ENCODE data around the gene SMPDL3B.
"Not testable (repeated sequence)": the region's sequence is repeated elsewhere in the genome, so short reads cannot be mapped to it uniquely, and the experiment has no call there.

SMPDL3B gene

GRCh38 chr1:27968692-27969091 lies 33.9 kb downstream of the SMPDL3B start:
- no peak for DNase-seq

GRCh38 chr1:27970401-27970800 lies 35.6 kb downstream of the SMPDL3B start:
- peak in 3 of 56 donors; percentile 15 to 21 (median 16) for DNase-seq

DNA sequence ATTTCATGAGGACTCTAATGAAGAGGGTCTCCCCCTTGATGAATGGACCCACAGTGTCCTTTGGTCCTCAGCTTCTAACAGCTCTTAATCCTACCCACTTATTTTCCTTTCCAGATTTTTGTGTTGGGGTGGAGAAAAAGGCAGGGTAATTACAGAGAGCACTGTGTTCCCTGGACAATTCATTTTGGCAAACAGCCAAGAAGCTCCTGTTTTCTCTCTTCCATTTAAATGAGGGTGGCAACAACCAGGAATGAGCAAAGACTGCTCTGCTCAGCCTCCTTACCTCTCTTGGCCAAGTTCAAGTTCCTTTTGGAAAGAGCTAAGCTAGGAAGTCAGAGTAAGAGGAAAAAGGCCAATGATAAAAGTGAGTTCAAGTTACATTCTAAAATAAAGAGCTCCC lies 36.9 kb downstream of the SMPDL3B start:
- DNase-seq, result peak in 4 of 56 donors; percentile 19 to 40 (median 25)

GRCh38 chr1:27972141-27972540 lies 37.3 kb downstream of the SMPDL3B start:
- DNase-seq, result no peak

DNA sequence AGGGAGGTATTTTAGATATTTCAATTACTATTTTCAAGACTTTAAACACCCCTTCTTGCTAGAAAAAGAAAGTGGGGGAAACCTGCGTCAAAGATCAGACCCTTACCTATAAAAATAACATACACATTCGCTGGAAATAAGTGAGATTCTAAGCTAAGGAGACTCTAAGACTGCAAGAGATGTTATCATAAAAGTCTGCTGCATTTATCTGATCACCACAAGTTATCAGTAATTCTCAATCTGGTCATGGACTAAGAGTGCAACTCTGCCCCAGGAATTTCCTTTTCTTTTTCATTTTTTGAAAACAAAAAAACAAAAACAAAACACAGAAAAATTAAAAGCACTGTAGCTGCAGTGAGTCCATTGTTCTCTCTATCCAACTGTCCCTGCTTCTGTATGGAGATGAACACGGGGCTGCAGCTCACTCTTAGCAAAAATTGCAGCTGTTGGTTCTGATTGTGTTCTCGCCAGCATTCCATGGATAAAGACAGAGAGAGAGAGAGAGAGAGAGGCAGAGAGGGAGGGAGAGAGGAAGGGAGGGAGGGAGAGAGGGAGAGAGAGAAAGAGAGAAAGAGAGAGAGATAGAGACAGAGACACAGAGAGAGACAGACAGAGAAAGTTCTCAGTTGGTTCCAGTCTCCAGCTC lies 39.1 kb downstream of the SMPDL3B start:
- DNase-seq, result peak in 9 of 56 donors; percentile 7 to 45 (median 31)

GRCh38 chr1:27974417-27974781 lies 39.6 kb downstream of the SMPDL3B start:
- DNase-seq, result no peak

DNA sequence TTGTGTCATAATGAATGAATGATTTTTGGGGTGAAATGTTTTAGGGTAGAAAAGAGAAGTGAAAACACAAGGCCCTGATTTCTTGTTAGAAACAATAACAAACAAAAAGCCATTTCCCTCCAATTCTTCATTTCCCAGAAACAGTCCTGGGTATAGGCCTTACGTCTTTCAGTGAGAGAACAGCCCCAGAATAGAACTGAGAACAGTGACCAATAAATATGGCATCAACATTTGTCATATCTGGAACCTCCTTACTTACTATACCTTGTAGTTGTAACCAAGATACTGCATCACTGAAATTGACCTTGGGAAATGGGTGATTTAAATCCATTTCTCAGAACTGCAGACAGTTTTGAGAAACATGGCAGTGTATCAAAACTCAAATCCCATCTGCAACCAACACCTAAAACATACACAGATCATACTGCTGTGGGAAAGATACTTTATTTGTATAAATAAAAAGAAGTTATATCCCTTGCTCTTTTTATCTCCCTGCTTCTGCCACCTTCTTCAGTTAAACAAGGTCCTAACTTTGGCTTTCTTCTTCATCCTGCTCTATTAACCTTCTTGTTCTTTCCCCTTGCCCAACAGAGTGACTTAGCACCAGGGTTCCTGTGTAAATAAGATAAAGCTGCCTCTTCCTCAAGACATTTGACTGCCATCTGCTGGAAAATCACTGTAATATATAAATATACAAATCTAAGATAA lies 44.5 kb downstream of the SMPDL3B start:
- no peak for DNase-seq

DNA sequence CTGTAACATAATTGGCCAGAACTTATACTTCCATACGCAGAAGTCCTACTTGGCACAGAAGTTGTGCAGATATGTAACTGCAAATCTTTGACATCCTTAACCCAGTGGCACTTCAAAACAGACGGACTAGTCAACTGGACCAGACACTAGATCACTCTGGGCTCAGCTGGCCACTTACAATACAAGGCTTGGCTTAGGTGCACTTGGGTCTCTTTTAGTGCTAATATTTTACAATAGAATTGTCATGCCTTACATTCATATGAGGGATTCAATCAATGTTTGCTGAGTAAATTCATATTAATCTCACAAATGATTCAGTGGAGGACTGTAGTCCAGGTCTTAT lies 45.0 kb downstream of the SMPDL3B start:
- DNase-seq, result no peak

DNA sequence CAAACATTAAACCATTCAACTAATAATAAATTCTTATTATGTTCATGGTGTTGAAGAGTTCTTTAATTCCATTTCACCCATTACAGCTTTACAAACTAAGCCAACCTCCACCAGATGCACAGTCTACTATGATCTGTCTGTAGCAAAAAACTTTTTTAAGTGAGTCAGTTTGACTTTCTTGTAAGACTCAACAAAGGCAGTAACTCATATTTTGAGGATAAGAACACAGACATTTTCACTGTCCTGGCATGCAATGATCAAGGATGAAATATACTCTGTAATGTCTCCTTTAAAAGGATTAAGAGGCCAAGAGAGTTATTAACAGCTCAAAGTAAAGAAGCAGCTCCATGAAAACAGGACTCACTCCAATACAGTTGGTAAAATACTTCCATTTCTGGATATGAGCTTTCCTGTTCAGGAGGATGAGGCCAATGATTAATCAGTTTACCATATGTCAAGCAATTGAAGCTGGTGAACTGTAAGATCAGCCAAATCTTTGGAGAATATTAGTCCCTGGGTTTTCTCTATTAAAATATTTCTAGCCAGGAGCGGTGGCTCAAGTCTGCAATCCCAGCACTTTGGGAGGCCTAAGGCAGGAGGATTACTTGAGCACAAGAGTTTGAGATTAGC lies 45.5 kb downstream of the SMPDL3B start:
- no peak for DNase-seq

DNA sequence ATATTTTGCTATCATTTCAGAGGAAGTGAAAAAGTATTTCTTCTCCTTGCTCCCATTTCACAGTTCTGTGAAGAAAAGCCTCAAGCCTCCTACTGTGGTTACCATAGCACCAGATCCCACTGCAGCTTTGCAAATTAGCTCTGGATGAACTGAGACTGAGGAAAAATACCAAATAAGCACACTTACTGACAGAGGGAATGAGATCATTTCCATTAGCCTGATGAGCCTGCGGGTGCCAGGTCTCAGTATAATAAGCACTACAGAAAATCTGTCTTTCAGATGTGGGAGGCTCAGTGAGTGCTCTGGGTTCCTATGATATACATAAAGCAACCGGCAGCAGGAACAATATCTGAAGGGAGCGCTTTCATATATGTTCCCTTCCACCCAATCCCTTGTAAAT lies 46.3 kb downstream of the SMPDL3B start:
- DNase-seq, result peak in 19 of 56 donors; percentile 15 to 79 (median 52)

GRCh38 chr1:27990920-27991537 lies 56.2 kb downstream of the SMPDL3B start:
- no peak for DNase-seq

GRCh38 chr1:27992276-27992675 lies 57.5 kb downstream of the SMPDL3B start:
- DNase-seq, result no peak

DNA sequence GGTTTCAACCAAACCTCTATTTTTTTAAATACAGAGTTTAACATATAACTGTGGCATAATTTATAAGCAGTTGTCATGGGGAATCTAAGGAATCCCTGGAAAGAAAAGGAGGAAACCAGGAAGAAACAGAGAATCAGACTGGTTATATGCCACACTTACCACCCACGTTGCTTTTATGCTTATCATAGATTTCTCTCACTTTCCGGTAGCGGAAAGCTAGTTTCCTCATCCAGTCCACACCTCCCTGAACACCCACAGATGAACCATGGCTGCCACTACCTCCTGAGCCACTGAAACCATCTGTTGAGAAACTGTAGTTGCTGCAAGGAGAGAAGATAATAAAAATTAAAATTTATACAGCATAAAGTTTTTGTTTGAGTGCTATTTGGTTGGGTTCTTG lies 58.4 kb downstream of the SMPDL3B start:
- no peak for DNase-seq

DNA sequence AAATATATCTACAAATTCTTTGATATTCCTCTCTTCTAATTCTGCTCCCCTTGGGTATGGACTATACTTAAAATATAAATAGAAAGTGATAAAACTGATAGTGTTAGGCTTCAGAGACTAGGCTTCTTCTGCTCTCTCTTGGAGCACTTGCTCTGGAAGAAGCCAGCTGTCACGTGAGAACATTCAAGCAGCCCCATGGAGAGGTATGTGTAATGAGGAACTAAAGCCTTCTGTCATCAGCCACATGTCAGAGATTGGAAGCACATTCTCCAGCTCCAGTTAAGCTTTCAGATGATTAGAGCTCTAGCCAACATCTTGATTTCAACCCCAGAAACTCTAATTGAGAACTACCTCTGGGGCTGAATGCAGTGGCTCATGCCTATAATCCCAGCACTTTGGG lies 59.3 kb downstream of the SMPDL3B start:
- no peak for DNase-seq

DNA sequence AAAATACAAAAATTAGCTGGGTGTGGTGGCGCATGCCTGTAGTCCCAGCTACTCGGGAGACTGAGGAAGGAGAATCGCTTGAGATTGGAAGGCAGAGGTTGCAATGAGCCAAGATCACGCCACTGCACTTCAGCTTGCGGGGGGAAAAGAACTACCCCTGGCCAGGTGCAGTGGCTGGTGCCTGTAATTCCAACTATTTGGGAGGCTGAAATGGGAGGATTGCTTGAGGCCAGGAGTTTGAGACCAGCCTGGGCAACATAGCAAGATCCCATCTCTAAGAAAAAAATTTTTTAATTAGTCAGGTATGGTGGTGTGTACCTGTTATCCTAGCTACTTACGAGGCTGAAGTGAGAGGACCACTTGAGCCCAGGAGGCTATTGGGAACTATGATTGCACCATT lies 59.7 kb downstream of the SMPDL3B start:
- not testable (repeated sequence) for DNase-seq

- DNase-seq, result no peak
These were observed 64.3 kb downstream of the SMPDL3B start for GRCh38 chr1:27999055-27999454.

GRCh38 chr1:28002600-28002999 lies 67.8 kb downstream of the SMPDL3B start:
- DNase-seq, result no peak

DNA sequence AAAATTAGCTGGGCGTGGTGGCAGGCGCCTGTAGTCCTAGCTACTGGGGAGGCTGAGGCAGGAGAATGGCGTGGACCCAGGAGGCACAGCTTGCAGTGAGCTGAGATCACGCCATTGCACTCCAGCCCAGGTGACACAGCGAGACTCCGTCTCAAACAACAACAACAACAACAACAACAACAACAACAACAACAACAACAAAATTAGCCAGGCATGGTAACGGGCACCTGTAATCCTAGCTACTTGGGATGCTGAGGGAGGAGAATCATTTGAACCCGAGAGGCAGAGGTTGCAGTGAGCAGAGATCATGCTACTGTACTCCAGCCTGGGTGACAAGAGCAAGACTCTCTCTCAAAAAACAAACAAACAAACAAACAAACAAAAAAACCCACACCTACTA lies 68.3 kb downstream of the SMPDL3B start:
- DNase-seq, result not testable (repeated sequence)

All from nucleus accumbens (tissue), 56 donors.